HEK293 (cell line): Measurements from ENCODE around the gene TMEM244.

ENCODE experiments used
- GLI4 ChIP-seq: fragments of 450-650 bp; formaldehyde crosslinking; IDR thresholded peaks from 2 replicates; pipeline ENCODE4 v1.5.1; 2016; ENCODE audit warnings: missing biosample characterization, missing genetic modification characterization
- HOXC10 ChIP-seq: sonication (generic); formaldehyde crosslinking; IDR thresholded peaks from 2 replicates; pipeline ENCODE4 v1.8.1; 2023; ENCODE audit warnings: mild to moderate bottlenecking, missing genetic modification reagents
- SP2 ChIP-seq: fragments of 450-650 bp; formaldehyde crosslinking; IDR thresholded peaks from 2 replicates; pipeline ENCODE4 v1.5.1; 2016; ENCODE audit warnings: missing biosample characterization, missing genetic modification characterization
- ZBTB20 ChIP-seq: fragments of 450-650 bp; formaldehyde crosslinking; IDR thresholded peaks from 2 replicates; pipeline ENCODE4 v1.5.1; 2016; ENCODE audit warnings: missing biosample characterization, missing genetic modification characterization
- ZNF302 ChIP-seq: fragments of 450-650 bp; formaldehyde crosslinking; IDR thresholded peaks from 2 replicates; pipeline ENCODE4 v1.5.1; 2016; ENCODE audit warnings: missing biosample characterization, missing genetic modification characterization, low read depth
- ZNF350 ChIP-seq: fragments of 450-650 bp; formaldehyde crosslinking; IDR thresholded peaks from 2 replicates; pipeline ENCODE4 v1.5.0; 2017; ENCODE audit warnings: missing biosample characterization, mild to moderate bottlenecking, missing genetic modification characterization
- ZNF416 ChIP-seq: fragments of 450-650 bp; formaldehyde crosslinking; IDR thresholded peaks from 2 replicates; pipeline ENCODE4 v1.5.1; 2016; ENCODE audit warnings: missing biosample characterization, missing genetic modification characterization
- ZSCAN16 ChIP-seq: fragments of 450-650 bp; formaldehyde crosslinking; IDR thresholded peaks from 2 replicates; pipeline ENCODE4 v1.5.1; 2016; ENCODE audit warnings: missing biosample characterization, missing genetic modification characterization
- TF ChIP-seq, protein P1 (sequence below): fragments of 450-650 bp; formaldehyde crosslinking; IDR thresholded peaks from 2 replicates; pipeline ENCODE4 v1.5.1; 2016; ENCODE audit warnings: missing biosample characterization, missing genetic modification characterization
- TF ChIP-seq, protein P2 (sequence below): fragments of 450-650 bp; formaldehyde crosslinking; IDR thresholded peaks from 2 replicates; pipeline ENCODE4 v1.5.1; 2016; ENCODE audit warnings: missing biosample characterization, missing genetic modification characterization

DNA sequence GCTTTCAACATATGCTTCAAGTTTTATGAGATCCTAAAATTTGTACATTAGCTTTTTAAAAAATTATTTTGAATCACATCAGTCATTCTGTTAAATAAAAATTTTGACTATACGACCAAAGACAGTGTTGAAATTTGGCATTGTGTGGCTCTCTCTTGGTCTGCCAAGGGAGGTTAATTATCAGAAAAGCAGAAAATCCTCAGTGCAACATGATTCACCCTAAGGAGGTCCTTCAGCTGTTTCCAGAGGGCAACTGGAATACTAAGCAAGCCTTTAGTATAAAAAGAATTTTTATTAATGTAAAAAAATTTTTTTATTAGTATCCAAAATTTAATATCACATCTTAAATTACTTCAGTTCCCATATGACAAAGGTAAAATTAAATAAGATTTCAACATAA lies 23.1 kb upstream of the TMEM244 start:
- TF ChIP-seq, protein P1, sequence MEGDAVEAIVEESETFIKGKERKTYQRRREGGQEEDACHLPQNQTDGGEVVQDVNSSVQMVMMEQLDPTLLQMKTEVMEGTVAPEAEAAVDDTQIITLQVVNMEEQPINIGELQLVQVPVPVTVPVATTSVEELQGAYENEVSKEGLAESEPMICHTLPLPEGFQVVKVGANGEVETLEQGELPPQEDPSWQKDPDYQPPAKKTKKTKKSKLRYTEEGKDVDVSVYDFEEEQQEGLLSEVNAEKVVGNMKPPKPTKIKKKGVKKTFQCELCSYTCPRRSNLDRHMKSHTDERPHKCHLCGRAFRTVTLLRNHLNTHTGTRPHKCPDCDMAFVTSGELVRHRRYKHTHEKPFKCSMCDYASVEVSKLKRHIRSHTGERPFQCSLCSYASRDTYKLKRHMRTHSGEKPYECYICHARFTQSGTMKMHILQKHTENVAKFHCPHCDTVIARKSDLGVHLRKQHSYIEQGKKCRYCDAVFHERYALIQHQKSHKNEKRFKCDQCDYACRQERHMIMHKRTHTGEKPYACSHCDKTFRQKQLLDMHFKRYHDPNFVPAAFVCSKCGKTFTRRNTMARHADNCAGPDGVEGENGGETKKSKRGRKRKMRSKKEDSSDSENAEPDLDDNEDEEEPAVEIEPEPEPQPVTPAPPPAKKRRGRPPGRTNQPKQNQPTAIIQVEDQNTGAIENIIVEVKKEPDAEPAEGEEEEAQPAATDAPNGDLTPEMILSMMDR: no peak
- TF ChIP-seq, protein P2, sequence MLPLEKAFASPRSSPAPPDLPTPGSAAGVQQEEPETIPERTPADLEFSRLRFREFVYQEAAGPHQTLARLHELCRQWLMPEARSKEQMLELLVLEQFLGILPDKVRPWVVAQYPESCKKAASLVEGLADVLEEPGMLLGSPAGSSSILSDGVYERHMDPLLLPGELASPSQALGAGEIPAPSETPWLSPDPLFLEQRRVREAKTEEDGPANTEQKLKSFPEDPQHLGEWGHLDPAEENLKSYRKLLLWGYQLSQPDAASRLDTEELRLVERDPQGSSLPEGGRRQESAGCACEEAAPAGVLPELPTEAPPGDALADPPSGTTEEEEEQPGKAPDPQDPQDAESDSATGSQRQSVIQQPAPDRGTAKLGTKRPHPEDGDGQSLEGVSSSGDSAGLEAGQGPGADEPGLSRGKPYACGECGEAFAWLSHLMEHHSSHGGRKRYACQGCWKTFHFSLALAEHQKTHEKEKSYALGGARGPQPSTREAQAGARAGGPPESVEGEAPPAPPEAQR (tag by site-specific recombination): no peak
- no peak for TF ChIP-seq ZSCAN16 (tag by site-specific recombination)
- no peak for TF ChIP-seq SP2 (tag by site-specific recombination)
- no peak for TF ChIP-seq HOXC10
- TF ChIP-seq GLI4 (tag by site-specific recombination): no peak
- no peak for TF ChIP-seq ZBTB20 (tag by site-specific recombination)
- no peak for TF ChIP-seq ZNF350 (tag by site-specific recombination)
- no peak for TF ChIP-seq ZNF302 (tag by site-specific recombination)
- TF ChIP-seq ZNF416: no peak
